CD4-positive, alpha-beta T cell treated with Interleukin-4 for 4 hours (primary cell): Measurements from ENCODE around the gene ARHGAP32.
A peak's percentile ranks its signal among the peaks of the same experiment; 100 is the strongest.

Experiments used
- DNase-seq: peaks from one replicate; pipeline ENCODE4 v3.0.0-alpha.2; 2020

ARHGAP32 gene

DNA sequence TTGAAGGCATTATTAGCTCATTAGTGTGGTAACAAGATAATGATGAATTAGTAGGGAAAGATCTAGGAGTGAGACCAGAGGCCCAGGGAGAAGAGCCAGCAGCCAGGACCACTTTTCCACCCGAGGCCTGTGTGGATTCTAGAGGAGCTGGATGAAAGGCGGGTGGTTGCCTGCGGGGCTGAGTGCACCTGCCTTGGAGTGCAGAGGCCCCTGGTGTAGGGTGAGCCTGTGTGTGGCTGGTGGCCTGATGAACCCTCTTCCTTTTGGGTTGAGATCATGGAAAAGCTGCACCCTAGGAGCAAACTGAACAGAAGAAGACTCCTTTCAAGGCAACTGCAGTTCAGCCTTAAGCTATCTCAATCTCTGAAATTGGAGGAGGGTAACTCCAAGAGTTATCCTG is 243.5 kb downstream of the ARHGAP32 start:
- DNase-seq: no peak

- no peak for DNase-seq
These were observed 244.4 kb downstream of the ARHGAP32 start for GRCh38 chr11:128947773-128948172.

DNA sequence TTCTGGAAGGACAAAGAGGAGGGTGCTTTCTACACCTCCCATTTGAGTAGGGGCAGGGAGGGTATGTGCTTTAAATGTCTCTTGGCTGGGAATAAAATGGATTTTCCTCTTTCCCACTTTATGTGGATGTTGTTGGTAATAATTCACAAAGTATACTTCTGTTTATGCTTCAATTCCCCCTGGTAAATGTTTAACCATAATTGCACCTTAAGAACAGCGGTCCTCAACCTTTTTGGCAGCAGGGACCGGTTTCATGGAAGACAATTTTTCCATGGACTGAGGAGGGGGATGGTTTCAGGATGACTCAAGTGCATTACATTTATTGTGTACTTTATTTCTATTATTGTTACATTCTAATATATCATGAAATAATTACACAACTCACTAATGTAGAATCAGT is 245.5 kb downstream of the ARHGAP32 start:
- no peak for DNase-seq

GRCh38 chr11:128943428-128943976 is 248.6 kb downstream of the ARHGAP32 start:
- no peak for DNase-seq

DNA sequence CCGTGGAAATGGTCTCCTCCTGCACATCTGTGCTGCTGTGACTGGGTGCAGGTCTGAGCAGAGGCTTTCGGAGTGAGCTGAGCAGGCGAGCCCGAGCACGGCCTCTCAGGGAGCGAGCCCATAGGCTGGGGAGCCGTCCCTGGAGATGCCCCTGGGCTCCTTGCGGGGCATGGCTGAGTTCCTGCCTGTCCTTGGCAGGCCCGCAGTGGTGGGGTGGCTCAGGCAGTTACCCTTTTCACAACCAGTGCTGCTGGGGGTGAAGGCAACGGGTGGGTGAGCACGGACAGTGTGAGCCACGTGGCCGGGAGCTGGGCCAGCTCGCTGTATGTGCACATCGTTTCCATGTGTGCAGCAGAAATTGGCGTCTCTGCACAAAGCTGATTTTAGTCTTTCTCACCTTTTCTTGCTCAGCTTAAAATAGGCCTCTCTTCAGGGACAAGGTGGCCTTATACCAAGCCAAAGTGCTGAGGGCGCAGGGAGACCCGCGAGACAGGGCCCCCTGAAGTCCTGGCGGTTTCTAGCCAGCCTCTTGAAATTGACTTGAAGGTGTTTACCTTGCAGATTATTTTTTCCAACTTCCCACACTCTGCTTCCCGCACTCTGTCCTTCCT is 249.2 kb downstream of the ARHGAP32 start, which contains the start of gene TP53AIP1:
Gene TP53AIP1 (minus strand): TSS at position 55 of the 611 bp plus-strand sequence. CDS start 5,053 bp downstream, outside the sequence.
- DNase-seq: no peak

DNA sequence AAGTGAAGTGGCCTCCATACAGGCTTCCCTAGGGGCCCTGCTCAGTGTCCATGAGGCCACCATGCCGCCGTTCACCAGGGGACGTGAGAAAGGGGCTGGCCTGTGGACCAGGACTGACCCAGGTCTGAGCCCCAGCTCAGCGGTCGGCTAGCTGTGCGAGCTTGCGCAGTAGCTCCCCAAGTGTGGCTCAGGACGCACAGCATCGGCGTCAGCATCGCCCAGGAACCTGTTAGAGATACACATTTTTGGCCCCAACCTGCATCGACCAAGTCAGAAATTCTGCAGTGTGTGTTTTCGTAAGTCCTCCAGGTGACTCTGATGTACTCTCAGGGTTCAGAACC is 249.9 kb downstream of the ARHGAP32 start:
- no peak for DNase-seq

DNA sequence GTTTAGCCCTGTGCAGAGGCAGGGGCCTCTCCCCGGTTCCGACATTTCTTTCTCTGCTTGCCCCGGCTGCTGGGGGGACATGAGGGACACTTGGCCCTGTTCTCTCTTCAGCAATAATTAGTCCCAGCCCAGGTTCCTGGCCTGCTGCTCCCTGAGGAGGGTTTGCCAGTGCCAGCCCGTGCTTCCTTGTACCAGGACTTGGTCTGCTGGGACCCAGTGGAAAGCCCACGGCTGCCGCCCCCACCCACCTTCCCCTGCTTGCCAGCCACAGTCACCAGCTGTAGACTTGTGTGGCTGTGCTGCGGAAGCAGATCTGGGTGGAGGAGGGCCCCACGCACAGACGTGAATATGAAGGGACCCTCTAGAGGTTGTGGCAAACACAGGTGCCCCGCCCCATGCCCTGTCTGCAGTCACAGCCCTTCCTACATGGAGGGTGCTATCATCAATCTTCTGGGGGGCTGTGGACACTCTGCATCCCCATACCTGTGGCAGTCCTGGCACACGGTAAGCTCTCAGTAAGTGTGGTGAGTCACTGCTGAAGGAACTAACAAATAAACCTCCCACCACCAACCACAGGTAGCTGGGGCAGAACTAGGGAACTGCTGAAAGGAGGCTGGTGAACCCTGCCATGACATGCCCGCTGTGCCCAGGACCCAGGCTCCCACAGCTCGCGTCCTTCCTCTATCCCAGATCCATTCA is 250.4 kb downstream of the ARHGAP32 start:
- DNase-seq: no peak

GRCh38 chr11:128941110-128941509 is 251.0 kb downstream of the ARHGAP32 start:
- DNase-seq: no peak

- DNase-seq: no peak
These were observed 251.5 kb downstream of the ARHGAP32 start for GRCh38 chr11:128940603-128941002.

GRCh38 chr11:128940156-128940555 is 252.0 kb downstream of the ARHGAP32 start:
- no peak for DNase-seq

DNA sequence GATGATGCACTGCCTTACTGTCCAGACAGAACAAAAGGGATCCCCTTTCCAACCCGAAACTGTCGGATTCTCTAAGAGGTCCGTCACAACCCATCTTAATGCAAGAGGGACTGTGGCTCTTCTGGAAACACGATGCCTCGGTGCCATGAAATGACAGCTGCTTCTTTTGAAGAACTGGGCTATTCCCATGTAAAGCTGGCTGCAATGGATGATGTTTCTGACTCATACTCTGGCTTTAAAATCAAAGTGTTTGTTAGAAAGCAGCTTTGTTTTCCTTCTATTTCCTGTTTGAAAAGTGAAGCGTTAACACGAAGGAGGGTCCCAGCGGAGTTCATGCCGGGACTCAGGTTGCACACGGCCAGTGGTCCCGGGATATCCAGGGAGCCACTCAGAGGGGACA is 252.5 kb downstream of the ARHGAP32 start:
- no peak for DNase-seq

- DNase-seq: no peak
These were observed 253.8 kb downstream of the ARHGAP32 start for GRCh38 chr11:128938156-128938885.

- DNase-seq: no peak
These were observed 254.6 kb downstream of the ARHGAP32 start for GRCh38 chr11:128937480-128937879.

DNA sequence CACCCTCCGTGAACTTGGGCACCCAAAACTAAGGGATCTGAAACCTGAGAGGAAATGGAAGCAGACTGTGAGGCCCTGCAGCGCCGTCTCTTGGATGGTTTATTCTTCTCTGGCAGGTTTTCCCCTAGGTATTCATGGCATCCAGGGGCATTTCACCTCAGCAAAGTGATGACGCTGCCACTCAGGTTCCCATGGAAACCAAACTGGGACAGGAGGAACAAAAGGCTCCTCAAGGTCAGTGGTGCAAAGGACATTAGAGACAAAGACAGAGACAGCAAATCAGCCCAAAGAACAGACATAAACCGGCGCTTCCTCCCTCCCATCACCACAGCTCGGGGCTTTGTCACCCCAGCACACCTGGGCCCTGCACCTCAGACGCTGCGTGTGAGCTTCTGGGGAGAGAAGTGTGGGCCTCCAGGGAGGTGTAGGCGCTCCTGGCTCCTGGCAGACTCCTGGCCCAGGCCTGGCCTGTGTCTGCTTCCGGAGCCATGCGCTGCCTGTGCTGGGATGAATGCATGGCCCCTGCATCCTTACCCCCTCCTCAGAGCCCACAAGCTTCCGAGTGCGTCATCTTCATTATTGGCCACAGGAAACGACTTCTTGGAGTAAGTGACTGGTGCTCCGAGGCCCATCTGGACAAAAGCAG is 255.4 kb downstream of the ARHGAP32 start:
- DNase-seq: no peak

DNA sequence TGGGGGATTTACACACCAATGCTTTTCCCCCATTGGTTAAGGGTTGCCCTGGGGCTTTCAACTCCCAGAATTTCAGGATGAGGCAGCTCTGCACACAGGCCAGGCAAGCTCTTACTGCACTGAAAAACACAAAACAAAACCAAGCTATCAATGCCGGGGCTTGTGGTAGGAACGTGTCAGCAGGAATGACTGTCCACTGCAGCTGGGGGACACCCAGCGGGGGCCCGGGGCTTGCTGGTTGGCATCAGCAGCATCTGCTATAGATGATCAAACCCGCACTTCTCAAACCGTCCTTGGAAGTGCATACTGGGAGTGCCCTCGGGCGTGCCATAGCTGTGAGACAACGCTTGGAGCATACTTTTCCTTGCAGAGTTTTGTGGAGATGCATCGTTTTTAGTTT is 257.2 kb downstream of the ARHGAP32 start:
- DNase-seq: no peak

DNA sequence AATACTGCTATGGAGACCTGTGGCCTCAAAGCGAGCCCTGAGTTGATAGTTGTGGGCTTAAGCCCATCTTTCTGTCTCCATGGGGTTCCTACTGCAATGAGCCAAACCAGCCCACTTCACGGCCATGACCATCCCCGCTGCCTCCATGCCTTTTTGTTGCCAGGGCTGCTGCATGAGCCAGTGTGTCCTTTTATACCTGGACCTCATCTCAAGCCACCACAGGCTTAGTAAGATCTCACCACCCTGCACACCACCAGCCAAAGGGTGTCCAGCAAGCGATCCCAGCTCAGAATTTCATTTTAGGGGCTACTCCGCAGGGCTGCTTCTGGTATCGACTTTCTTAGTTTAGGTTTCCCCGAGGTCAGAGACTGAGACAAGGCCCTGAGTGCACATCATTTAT is 257.8 kb downstream of the ARHGAP32 start:
- no peak for DNase-seq

GRCh38 chr11:128933481-128934178 is 258.5 kb downstream of the ARHGAP32 start:
- no peak for DNase-seq

DNA sequence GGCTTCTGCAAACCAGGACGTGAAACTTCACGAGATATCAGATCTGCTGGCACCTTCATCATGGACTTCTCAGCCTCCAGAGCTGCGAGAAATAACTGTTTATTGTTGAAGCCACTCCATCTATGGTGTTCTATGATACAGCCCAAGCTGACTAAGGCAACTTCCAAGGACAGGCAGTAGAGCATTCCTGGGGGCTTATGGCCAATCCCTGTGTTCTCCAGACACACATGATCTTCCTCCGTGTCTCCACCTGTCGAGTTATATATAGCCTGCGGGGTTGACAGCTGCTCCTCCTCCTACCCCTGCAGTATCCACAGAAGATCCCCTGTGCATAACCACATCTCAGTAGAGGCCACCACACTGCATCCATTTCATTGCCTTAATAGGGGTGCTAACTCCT is 260.5 kb downstream of the ARHGAP32 start:
- no peak for DNase-seq

DNA sequence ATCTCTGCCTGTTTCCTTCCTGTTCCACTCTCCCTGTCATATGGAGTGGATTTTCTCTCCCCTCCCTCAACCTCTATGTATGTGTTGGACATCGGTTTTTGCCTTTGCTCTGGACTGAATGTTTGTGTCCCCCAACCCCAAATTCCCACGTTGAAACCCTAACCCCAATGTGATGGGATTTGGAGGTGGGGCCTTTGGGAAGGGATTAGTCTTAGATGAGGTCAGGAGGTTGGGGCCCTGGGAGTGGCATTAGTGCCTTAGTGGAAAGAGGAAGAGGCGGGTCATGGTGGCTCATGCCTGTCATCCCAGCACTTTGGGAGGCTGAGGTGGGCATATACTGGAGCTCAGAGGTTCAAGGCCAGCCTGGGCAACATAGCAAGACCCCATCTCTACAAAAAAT is 261.1 kb downstream of the ARHGAP32 start:
- no peak for DNase-seq

DNA sequence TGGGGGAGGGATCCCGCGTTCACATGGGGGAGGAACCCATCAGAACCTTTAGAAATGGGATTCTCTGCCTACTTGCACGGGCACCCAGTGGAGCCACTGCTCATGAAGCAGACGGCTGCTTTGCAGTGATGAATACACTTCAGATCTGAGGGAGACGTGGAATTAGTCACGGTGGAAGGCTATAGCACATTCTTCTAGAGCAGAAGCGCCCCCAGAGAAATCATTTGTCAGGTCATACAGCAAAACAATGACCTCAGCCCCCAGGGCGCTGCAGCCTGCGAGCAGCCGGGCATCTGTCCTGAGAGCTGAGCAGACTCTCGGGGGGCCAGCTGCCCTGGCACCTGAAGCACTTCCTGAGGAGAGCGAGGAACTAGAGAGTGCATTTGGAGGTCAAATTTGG is 262.1 kb downstream of the ARHGAP32 start:
- no peak for DNase-seq

DNA sequence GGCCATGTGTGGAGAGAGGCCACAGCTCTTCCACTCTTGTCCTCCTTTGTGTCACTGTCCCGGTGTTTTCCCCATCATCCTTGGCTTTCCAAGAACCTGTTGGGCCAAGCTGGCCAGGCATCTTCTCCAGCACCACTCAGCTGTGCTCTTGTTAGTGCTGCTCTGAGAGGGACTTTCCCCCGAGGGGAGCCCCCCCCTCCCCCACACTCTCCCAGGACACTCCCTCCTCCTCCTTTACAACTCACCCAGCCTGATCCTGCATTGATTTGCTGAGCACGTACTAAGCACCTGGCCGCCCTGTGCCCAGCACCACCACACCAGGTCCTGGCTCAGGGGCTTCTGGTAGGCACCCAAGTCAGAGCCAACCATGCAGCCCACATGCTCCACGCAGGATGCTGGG is 262.7 kb downstream of the ARHGAP32 start:
- no peak for DNase-seq

DNA sequence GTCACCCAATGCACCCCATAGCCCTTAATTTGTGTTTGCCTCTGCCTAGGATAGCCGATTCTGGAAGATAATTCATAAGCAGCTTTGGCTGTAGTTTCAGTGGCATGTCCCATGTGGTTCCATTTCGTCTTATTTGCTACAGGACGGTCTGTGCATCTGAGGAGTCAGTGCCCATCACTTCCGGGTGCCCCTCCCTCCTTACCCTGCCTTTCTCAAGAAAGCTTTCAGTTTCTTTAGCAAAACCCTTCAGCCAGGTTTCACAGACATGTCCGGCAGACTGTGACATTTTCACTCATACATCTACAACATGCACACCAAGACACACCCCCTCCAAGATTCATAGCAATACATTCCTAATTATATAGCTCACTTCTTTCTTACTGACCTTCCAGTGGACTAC is 263.7 kb downstream of the ARHGAP32 start:
- DNase-seq: peak; percentile 24
